ENCODE data around the gene HEATR9.

DNA sequence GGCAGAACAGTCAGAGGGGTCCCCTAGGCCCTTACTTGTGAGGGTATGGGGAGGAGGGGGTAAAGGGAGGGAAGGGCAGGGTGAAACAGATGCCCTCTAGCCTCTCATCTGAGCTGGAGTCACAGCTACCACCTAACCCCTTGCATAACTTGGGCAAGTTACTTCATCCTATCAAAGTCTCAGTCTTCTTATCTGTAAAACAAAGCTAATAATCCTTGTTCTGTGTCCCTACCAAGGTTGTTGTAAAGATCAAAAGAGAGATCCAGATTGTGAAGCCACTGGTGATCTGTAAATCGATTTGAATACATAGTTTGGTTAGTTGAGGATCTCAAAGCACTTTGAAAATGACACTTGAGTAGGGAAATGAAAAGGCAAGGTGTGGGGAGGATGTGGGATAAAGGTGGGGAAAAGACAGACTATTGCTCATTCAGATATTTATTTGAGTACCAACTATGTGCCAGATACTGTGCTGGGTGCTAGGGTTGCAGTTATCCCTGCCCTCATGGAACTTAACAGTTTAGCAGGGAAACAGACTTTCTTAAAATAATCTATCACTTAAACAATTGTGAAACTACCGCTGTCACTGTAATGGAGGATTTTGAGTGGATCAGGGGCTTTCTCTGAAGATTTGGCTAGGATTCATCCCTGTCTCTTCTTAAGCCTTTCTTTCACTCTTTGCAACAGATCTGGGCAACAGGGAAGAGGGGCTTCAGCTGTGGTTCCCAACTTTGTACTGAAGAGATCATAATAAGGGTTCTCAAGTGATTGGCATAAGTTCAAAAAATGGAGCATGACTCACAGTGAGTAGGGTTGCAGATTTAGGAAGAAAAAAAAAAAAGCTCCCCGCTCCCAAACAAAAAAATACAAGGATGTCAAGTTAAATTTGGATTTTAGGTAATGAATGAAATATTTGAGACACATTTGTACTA lies 3.0 kb downstream of the HEATR9 start:
- TF ChIP-seq CTCF (IDR thresholded peaks at IDR 0.05) = no peak
- TF ChIP-seq RFX5 (IDR thresholded peaks at IDR 0.05; ENCODE audit: low read length) = no peak
- TF ChIP-seq RAD21 (IDR thresholded peaks at IDR 0.05; ENCODE audit: low read length) = no peak
- no peak for TF ChIP-seq YY1 (IDR thresholded peaks at IDR 0.05; ENCODE audit: low read depth)
- TF ChIP-seq JUND (IDR thresholded peaks at IDR 0.05) = no peak
- TF ChIP-seq SMC3 (IDR thresholded peaks at IDR 0.05; ENCODE audit: low read depth, low read length) = no peak
- TF ChIP-seq, protein P1, sequence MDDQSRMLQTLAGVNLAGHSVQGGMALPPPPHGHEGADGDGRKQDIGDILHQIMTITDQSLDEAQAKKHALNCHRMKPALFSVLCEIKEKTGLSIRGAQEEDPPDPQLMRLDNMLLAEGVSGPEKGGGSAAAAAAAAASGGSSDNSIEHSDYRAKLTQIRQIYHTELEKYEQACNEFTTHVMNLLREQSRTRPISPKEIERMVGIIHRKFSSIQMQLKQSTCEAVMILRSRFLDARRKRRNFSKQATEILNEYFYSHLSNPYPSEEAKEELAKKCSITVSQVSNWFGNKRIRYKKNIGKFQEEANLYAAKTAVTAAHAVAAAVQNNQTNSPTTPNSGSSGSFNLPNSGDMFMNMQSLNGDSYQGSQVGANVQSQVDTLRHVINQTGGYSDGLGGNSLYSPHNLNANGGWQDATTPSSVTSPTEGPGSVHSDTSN (IDR thresholded peaks at IDR 0.05) = no peak
- no peak for TF ChIP-seq MAX (IDR thresholded peaks at IDR 0.05; ENCODE audit: low read depth)
